Stimulated activated CD4-positive, alpha-beta T cell treated with anti-CD3 and anti-CD28 coated beads, Interleukin-1b, Interleukin-23, amount 100 ng/mL, for 24 hours (primary cell): ENCODE measurements around the gene RETREG1.
A peak's percentile ranks its signal among the peaks of the same experiment; 100 is the strongest.
"Not testable (repeated sequence)": the region's sequence is repeated elsewhere in the genome, so short reads cannot be mapped to it uniquely, and the experiment has no call there.

Experiments
- DNase-seq, 4 experiments: peaks; one replicate each; pipeline ENCODE4 v3.0.0-alpha.2; 2020; ENCODE audit warnings: low read depth in 4 of 4, low spot score in 1 of 4

RETREG1 gene

GRCh38 chr5:16617274-16617968 lies 624 bp upstream of the RETREG1 start:
- DNase-seq = peak in 3 of 4 experiments; percentile 16 to 40 (median 30)

- no peak for DNase-seq
Observed at GRCh38 chr5:16615741-16616535, 859 bp downstream of the RETREG1 start.

- no peak for DNase-seq
Observed at GRCh38 chr5:16612007-16612406, 4.8 kb downstream of the RETREG1 start.

- DNase-seq = not testable (repeated sequence)
Observed at GRCh38 chr5:16610896-16611295, 5.9 kb downstream of the RETREG1 start.

- DNase-seq = no peak
Observed at GRCh38 chr5:16609412-16609811, 7.4 kb downstream of the RETREG1 start.

GRCh38 chr5:16606628-16607027 lies 10.2 kb downstream of the RETREG1 start:
- DNase-seq = no peak

GRCh38 chr5:16603701-16604100 lies 13.1 kb downstream of the RETREG1 start:
- DNase-seq = no peak

GRCh38 chr5:16603295-16603694 lies 13.5 kb downstream of the RETREG1 start:
- no peak for DNase-seq

- DNase-seq = no peak
Observed at GRCh38 chr5:16602182-16602581, 14.6 kb downstream of the RETREG1 start.

- DNase-seq = no peak
Observed at GRCh38 chr5:16600946-16601345, 15.9 kb downstream of the RETREG1 start.

GRCh38 chr5:16600397-16600796 lies 16.4 kb downstream of the RETREG1 start:
- DNase-seq = no peak

- DNase-seq = no peak
Observed at GRCh38 chr5:16597946-16598694, 18.7 kb downstream of the RETREG1 start.

GRCh38 chr5:16596581-16596940 lies 20.2 kb downstream of the RETREG1 start:
- no peak for DNase-seq

- no peak for DNase-seq
Observed at GRCh38 chr5:16595881-16596580, 20.8 kb downstream of the RETREG1 start.

GRCh38 chr5:16593628-16594027 lies 23.2 kb downstream of the RETREG1 start:
- no peak for DNase-seq

GRCh38 chr5:16593013-16593412 lies 23.8 kb downstream of the RETREG1 start:
- DNase-seq = no peak

GRCh38 chr5:16592255-16592654 lies 24.5 kb downstream of the RETREG1 start:
- DNase-seq = no peak

- DNase-seq = no peak
Observed at GRCh38 chr5:16590685-16591084, 26.1 kb downstream of the RETREG1 start.

- no peak for DNase-seq
Observed at GRCh38 chr5:16589658-16590057, 27.1 kb downstream of the RETREG1 start.

- DNase-seq = no peak
Observed at GRCh38 chr5:16588434-16589214, 28.2 kb downstream of the RETREG1 start.

GRCh38 chr5:16586556-16586955 lies 30.2 kb downstream of the RETREG1 start:
- DNase-seq = no peak
